ENCODE measurements around the gene CD2.

The CD2 gene

DNA sequence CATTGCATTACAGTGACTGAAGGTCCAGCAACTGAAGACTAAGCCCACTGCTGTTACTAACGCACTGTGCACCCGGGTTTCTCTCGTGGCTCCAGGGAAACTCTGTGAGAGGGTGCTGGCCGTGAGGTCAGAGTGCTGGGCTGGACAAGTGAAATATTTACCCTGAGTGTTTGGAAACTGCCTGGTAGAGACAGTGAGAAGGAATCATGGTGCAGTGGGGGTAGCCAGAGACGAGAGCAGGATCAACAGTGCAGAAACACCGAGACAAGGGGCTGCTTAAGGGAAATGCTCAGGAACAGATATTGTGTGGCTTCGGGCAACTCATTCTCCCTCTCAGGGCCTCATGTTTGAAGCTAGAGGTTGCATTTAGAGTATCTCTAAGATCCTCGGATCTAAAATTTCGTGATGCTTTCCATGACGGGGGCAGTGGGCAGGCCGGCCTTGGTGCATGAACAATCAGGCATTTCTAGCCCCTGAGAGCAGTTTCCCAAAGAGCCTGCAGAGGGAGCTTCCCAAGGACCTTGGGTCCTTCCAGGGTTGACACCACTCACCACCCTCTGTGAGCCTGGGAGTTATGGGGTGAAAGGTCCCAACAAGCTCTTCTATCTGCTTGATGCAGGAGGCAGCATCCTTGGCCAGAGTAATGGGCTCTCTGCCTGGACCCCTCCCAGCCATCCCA lies 9.7 kb downstream of the CD2 start:
- TF ChIP-seq, protein P1, sequence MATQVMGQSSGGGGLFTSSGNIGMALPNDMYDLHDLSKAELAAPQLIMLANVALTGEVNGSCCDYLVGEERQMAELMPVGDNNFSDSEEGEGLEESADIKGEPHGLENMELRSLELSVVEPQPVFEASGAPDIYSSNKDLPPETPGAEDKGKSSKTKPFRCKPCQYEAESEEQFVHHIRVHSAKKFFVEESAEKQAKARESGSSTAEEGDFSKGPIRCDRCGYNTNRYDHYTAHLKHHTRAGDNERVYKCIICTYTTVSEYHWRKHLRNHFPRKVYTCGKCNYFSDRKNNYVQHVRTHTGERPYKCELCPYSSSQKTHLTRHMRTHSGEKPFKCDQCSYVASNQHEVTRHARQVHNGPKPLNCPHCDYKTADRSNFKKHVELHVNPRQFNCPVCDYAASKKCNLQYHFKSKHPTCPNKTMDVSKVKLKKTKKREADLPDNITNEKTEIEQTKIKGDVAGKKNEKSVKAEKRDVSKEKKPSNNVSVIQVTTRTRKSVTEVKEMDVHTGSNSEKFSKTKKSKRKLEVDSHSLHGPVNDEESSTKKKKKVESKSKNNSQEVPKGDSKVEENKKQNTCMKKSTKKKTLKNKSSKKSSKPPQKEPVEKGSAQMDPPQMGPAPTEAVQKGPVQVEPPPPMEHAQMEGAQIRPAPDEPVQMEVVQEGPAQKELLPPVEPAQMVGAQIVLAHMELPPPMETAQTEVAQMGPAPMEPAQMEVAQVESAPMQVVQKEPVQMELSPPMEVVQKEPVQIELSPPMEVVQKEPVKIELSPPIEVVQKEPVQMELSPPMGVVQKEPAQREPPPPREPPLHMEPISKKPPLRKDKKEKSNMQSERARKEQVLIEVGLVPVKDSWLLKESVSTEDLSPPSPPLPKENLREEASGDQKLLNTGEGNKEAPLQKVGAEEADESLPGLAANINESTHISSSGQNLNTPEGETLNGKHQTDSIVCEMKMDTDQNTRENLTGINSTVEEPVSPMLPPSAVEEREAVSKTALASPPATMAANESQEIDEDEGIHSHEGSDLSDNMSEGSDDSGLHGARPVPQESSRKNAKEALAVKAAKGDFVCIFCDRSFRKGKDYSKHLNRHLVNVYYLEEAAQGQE (IDR thresholded peaks at IDR 0.05; ENCODE audit: low read depth), result no peak
- TF ChIP-seq RAD21 (IDR thresholded peaks at IDR 0.05; ENCODE audit: low read depth), result peak; percentile 49

DNA sequence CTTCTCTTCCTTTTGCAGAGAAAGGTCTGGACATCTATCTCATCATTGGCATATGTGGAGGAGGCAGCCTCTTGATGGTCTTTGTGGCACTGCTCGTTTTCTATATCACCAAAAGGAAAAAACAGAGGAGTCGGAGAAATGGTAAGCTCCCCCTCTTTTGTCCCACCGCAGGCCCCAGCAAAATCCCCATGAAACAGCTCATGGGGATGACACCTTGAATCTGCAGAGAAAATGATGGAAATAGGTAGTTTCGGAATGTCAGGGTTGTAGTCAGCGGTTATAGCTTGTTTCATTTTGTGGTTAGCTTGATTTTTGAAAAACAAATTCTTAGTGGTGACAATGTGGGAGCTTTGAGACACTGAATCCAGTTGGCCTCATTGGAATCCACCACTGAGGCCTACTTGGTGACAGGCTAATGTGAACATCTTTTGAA lies 10.3 kb downstream of the CD2 start:
- TF ChIP-seq CREB1 (IDR thresholded peaks at IDR 0.05; ENCODE audit: low read depth) (no peak), EGR1 (IDR thresholded peaks at IDR 0.05) (no peak), YY1 (IDR thresholded peaks at IDR 0.05; ENCODE audit: low read depth) (no peak), TEAD4 (IDR thresholded peaks at IDR 0.05) (no peak), EP300 (IDR thresholded peaks at IDR 0.05; ENCODE audit: borderline replicate concordance) (no peak), CEBPB (IDR thresholded peaks at IDR 0.05) (no peak), TCF12 (IDR thresholded peaks at IDR 0.05; ENCODE audit: low read depth) (no peak), RAD21 (IDR thresholded peaks at IDR 0.05; ENCODE audit: low read depth) (no peak), ZBTB7A (IDR thresholded peaks at IDR 0.05; ENCODE audit: low read depth) (no peak), FOXM1 (IDR thresholded peaks at IDR 0.05; ENCODE audit: borderline replicate concordance, low read depth) (no peak)
- TF ChIP-seq, protein P1 (IDR thresholded peaks at IDR 0.05; ENCODE audit: low read depth), result no peak
- TF ChIP-seq, protein P2, sequence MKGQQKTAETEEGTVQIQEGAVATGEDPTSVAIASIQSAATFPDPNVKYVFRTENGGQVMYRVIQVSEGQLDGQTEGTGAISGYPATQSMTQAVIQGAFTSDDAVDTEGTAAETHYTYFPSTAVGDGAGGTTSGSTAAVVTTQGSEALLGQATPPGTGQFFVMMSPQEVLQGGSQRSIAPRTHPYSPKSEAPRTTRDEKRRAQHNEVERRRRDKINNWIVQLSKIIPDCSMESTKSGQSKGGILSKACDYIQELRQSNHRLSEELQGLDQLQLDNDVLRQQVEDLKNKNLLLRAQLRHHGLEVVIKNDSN (IDR thresholded peaks at IDR 0.05), result no peak
- TF ChIP-seq, protein P3, sequence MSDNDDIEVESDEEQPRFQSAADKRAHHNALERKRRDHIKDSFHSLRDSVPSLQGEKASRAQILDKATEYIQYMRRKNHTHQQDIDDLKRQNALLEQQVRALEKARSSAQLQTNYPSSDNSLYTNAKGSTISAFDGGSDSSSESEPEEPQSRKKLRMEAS (IDR thresholded peaks at IDR 0.05), result no peak

DNA sequence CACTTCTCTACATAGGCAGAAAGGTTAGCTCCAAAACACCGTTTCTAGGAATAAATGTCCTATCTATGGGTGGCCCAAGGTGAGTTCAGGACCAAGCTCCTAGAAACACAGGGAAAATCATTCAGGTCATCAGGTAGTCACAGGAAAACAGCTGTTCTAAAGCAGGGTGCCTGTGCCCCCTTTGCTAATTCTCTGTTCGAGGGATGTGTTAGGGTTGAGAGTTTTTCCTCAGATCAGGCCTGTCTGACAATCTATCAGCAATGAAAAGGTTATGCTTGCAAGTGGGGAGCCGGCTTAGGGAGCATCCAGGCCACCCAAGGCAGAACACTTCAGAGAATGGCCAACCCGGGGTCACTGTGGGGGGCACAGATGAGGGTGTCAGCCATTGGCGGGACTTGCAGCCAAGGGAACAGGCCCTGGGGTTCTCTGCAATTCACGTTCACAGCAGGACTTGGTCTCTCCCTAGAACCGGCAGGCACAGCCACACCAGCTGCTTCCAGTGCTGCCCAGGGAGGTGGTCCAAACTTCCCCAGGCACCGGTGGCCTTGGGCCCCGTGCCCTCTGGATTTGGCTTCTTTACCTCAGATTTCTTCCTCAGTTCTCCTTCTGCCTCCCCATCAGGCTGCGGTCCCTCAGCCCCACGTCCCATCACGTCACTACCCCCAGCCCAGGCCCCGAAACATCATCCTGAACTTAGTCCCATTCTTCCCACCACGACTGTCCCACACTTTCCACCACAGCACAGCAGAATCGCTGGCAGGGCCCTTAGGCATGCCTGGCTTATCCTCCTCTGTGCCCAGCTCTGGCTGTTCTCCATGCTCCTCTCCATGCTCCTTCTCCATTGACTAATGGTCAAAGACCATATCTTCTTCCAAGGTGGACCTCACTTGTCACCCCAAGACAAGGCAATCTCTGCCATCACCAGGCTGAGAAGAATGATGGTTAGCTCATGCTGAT lies 11.0 kb downstream of the CD2 start:
- TF ChIP-seq FOXM1 (IDR thresholded peaks at IDR 0.05; ENCODE audit: borderline replicate concordance, low read depth), result no peak
- TF ChIP-seq, protein P3 (IDR thresholded peaks at IDR 0.05), result no peak
- TF ChIP-seq TCF12 (IDR thresholded peaks at IDR 0.05; ENCODE audit: low read depth), result no peak
- no peak for TF ChIP-seq EP300 (IDR thresholded peaks at IDR 0.05; ENCODE audit: borderline replicate concordance)
- no peak for TF ChIP-seq CREB1 (IDR thresholded peaks at IDR 0.05; ENCODE audit: low read depth)
- no peak for TF ChIP-seq YY1 (IDR thresholded peaks at IDR 0.05; ENCODE audit: low read depth)
- TF ChIP-seq CEBPB (IDR thresholded peaks at IDR 0.05), result no peak
- TF ChIP-seq TAF1 (IDR thresholded peaks at IDR 0.05; ENCODE audit: low read depth), result no peak
- TF ChIP-seq, protein P1 (IDR thresholded peaks at IDR 0.05; ENCODE audit: low read depth), result no peak
- TF ChIP-seq EGR1 (IDR thresholded peaks at IDR 0.05), result no peak
- no peak for TF ChIP-seq TEAD4 (IDR thresholded peaks at IDR 0.05)
- no peak for TF ChIP-seq RAD21 (IDR thresholded peaks at IDR 0.05; ENCODE audit: low read depth)
- TF ChIP-seq, protein P2 (IDR thresholded peaks at IDR 0.05), result no peak
- TF ChIP-seq ZBTB7A (IDR thresholded peaks at IDR 0.05; ENCODE audit: low read depth), result no peak
- TF ChIP-seq NFIC (IDR thresholded peaks at IDR 0.05), result no peak

DNA sequence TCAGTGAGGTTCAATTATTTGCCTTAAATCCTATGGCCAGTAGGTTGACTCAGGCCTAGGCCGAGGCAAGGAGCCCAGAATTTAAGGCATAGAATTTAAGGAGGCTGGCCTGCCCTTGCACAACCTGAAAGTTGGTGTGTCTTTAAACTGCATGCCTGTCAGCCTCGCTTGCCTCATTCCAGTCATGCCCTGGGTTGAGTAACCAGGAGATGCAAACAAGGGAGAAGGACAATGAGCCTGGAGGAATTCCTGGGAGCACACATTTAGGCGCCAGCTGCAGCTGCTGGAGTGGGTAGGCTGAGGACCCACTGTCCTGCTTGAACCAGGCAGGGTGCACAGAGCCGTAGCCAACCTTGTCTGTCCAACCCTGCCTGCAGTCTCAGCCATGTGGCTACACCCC lies 11.7 kb downstream of the CD2 start:
- TF ChIP-seq FOXM1 (IDR thresholded peaks at IDR 0.05; ENCODE audit: borderline replicate concordance, low read depth) (no peak), TAF1 (IDR thresholded peaks at IDR 0.05; ENCODE audit: low read depth) (no peak), EP300 (IDR thresholded peaks at IDR 0.05; ENCODE audit: borderline replicate concordance) (no peak), CREB1 (IDR thresholded peaks at IDR 0.05; ENCODE audit: low read depth) (no peak), EGR1 (IDR thresholded peaks at IDR 0.05) (no peak), YY1 (IDR thresholded peaks at IDR 0.05; ENCODE audit: low read depth) (no peak), ZBTB7A (IDR thresholded peaks at IDR 0.05; ENCODE audit: low read depth) (no peak), TEAD4 (IDR thresholded peaks at IDR 0.05) (no peak), TCF12 (IDR thresholded peaks at IDR 0.05; ENCODE audit: low read depth) (no peak), CEBPB (IDR thresholded peaks at IDR 0.05) (no peak), NFIC (IDR thresholded peaks at IDR 0.05) (no peak), RAD21 (IDR thresholded peaks at IDR 0.05; ENCODE audit: low read depth) (no peak)
- TF ChIP-seq, protein P2 (IDR thresholded peaks at IDR 0.05), result no peak
- TF ChIP-seq, protein P1 (IDR thresholded peaks at IDR 0.05; ENCODE audit: low read depth), result no peak
- TF ChIP-seq, protein P3 (IDR thresholded peaks at IDR 0.05), result no peak

Measured in Ishikawa (cell line).